ENCODE data around the gene POLR2B.

POLR2B gene

DNA sequence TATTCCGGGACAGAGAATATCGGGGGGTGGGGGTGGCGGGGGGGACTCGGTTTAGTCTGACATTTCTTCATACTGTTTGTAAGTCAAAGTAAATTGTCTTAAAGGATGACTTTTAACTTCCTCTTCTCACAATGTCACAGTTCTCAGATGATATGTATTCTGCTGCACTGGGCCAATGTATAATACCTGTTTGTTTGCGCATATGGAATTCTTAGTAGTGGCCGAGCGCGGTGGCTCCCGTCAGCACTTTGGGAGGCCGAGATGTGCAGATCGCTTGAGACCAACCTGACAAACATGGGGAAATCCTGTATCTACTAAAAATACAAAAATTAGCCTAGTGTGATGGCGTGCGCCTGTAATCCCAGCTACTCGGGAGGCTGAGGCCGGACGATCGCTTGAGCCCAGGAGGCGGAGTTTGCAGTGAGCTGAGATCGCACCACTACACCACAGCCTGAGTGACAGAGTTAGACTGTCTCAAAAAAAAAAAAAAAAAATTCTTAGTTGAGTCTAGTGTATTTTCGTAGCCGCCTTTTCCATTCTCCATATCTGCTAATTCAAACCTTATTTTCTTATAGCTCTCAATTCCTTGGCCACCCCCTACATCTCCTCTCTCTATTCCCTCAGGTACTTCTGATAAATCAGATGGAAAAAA, 851 bp downstream of the POLR2B start:
- no peak overlapping the region for H2AFZ ChIP-seq
- TF ChIP-seq, protein P1, sequence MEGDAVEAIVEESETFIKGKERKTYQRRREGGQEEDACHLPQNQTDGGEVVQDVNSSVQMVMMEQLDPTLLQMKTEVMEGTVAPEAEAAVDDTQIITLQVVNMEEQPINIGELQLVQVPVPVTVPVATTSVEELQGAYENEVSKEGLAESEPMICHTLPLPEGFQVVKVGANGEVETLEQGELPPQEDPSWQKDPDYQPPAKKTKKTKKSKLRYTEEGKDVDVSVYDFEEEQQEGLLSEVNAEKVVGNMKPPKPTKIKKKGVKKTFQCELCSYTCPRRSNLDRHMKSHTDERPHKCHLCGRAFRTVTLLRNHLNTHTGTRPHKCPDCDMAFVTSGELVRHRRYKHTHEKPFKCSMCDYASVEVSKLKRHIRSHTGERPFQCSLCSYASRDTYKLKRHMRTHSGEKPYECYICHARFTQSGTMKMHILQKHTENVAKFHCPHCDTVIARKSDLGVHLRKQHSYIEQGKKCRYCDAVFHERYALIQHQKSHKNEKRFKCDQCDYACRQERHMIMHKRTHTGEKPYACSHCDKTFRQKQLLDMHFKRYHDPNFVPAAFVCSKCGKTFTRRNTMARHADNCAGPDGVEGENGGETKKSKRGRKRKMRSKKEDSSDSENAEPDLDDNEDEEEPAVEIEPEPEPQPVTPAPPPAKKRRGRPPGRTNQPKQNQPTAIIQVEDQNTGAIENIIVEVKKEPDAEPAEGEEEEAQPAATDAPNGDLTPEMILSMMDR (IDR thresholded peaks at IDR 0.05), result no peak
- H3K4me1 ChIP-seq, result no peaks in the 10 kb centered on the region
- H3K9ac ChIP-seq, result no peak overlapping the region
- no peaks in the 10 kb centered on the region for H3K9me3 ChIP-seq (ENCODE audit: control insufficient read depth, low read length)
- H3K4me3 ChIP-seq (ENCODE audit: low read depth, low read length), result peak overlapping the region; percentile 80
- no peaks in the 10 kb centered on the region for H3K36me3 ChIP-seq (ENCODE audit: control insufficient read depth, insufficient read depth, low read length)
- H3K27me3 ChIP-seq (ENCODE audit: control insufficient read depth, insufficient read depth, low read length), result no peaks in the 10 kb centered on the region
- peaks cover 21% of the 10 kb centered on the region for H3K79me2 ChIP-seq
- no peak overlapping the region for H3K27ac ChIP-seq
- peak overlapping the region; percentile 82 for H3K4me2 ChIP-seq (ENCODE audit: low read length)

DNA sequence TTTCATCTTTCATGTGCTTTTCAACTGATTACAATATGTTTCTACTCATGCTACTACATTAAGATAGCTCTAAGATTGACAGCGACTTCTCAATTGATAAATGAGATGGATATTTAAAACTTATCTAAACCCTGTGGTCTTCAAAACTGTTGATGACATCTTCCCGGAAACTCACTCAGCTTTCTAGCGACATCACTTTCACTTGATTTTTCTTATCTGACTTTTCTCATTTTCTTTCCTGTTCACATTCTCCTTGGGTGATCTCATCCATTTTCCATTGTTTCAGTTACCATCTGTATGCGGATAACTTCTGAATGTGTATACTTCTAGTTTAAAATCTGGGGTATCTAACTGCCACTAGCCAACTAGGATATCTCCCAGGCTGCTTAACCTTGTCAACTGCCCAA, 3.1 kb downstream of the POLR2B start:
- H3K4me3 ChIP-seq (ENCODE audit: low read depth, low read length), result no peak overlapping the region
- peaks cover 23% of the 10 kb centered on the region for H3K79me2 ChIP-seq
- H3K27me3 ChIP-seq (ENCODE audit: control insufficient read depth, insufficient read depth, low read length), result no peaks in the 10 kb centered on the region
- H3K9me3 ChIP-seq (ENCODE audit: control insufficient read depth, low read length), result no peaks in the 10 kb centered on the region
- H3K27ac ChIP-seq, result no peak overlapping the region
- no peak overlapping the region for H2AFZ ChIP-seq
- H3K4me1 ChIP-seq, result no peaks in the 10 kb centered on the region
- TF ChIP-seq, protein P1 (IDR thresholded peaks at IDR 0.05), result no peak
- no peak overlapping the region for H3K9ac ChIP-seq
- H3K4me2 ChIP-seq (ENCODE audit: low read length), result no peak overlapping the region
- no peaks in the 10 kb centered on the region for H3K36me3 ChIP-seq (ENCODE audit: control insufficient read depth, insufficient read depth, low read length)

DNA sequence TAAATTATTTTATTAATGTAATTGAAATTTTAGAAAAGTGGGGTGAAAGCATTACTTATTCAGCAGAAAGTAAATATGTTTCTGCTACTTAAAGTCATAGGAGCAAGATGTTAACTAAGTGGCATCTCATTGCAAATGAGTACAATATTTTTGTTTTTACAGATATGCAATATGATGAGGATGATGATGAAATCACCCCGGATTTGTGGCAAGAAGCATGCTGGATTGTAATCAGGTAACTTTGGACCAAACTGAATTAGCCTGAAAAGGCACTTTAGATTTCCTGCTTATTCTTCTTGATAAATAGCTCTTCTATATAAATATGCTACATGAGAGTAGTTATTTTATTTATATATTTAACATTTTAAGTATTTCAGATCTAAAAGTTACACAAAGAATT, 7.5 kb downstream of the POLR2B start:
- H3K36me3 ChIP-seq (ENCODE audit: control insufficient read depth, insufficient read depth, low read length), result no peaks in the 10 kb centered on the region
- no peak overlapping the region for H2AFZ ChIP-seq
- no peak overlapping the region for H3K27ac ChIP-seq
- TF ChIP-seq, protein P1 (IDR thresholded peaks at IDR 0.05), result no peak
- no peak overlapping the region for H3K4me3 ChIP-seq (ENCODE audit: low read depth, low read length)
- peaks cover 18% of the 10 kb centered on the region for H3K79me2 ChIP-seq
- no peak overlapping the region for H3K4me2 ChIP-seq (ENCODE audit: low read length)
- no peak overlapping the region for H3K9ac ChIP-seq
- H3K9me3 ChIP-seq (ENCODE audit: control insufficient read depth, low read length), result no peaks in the 10 kb centered on the region
- H3K27me3 ChIP-seq (ENCODE audit: control insufficient read depth, insufficient read depth, low read length), result no peaks in the 10 kb centered on the region
- H3K4me1 ChIP-seq, result no peaks in the 10 kb centered on the region

DNA sequence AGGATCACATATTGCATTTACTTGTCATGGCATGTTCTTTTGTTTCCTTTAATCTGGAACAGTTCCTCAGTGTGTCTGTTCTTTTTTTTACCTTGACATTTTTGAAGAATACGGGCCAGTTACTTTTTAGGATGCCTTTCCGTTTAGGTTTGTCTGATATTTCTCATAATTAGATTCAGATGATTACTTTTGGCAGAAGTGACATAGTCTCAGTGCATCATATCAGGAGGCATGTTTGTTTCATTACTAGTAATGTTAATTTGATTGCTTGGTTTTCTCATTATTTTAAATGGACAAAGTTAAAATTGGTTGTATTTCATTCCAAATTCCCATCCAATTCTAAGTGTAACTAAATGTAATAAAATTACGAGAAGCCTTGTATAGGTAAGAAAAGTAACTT, 8.3 kb downstream of the POLR2B start:
- no peaks in the 10 kb centered on the region for H3K27me3 ChIP-seq (ENCODE audit: control insufficient read depth, insufficient read depth, low read length)
- no peak overlapping the region for H3K9ac ChIP-seq
- H3K4me2 ChIP-seq (ENCODE audit: low read length), result no peak overlapping the region
- TF ChIP-seq, protein P1 (IDR thresholded peaks at IDR 0.05), result no peak
- H3K9me3 ChIP-seq (ENCODE audit: control insufficient read depth, low read length), result no peaks in the 10 kb centered on the region
- no peak overlapping the region for H2AFZ ChIP-seq
- H3K4me3 ChIP-seq (ENCODE audit: low read depth, low read length), result no peak overlapping the region
- peaks cover 16% of the 10 kb centered on the region for H3K79me2 ChIP-seq
- H3K4me1 ChIP-seq, result no peaks in the 10 kb centered on the region
- no peaks in the 10 kb centered on the region for H3K36me3 ChIP-seq (ENCODE audit: control insufficient read depth, insufficient read depth, low read length)
- no peak overlapping the region for H3K27ac ChIP-seq
